Stimulated activated CD8-positive, alpha-beta memory T cell treated with anti-CD3 and anti-CD28 coated beads, Interleukin-7, amount 100 ng/mL, for 48 hours (primary cell): ENCODE data around the gene WRNIP1.
A peak's percentile ranks its signal among the peaks of the same experiment; 100 is the strongest.
"Not testable (repeated sequence)": the region's sequence is repeated elsewhere in the genome, so short reads cannot be mapped to it uniquely, and the experiment has no call there.

Source experiments
- DNase-seq, 2 donors: peaks; one replicate each; pipeline ENCODE4 v3.0.0-alpha.2; 2020; ENCODE audit warnings: low read depth in 1 of 2; ENCODE audit errors: extremely low read depth in 1 of 2

Gene WRNIP1

GRCh38 chr6:2760882-2761842 is 4.0 kb upstream of the WRNIP1 start:
- no peak for DNase-seq

- not testable (repeated sequence) for DNase-seq
Measured at GRCh38 chr6:2762868-2763267, 2.3 kb upstream of the WRNIP1 start.

- no peak for DNase-seq
Measured at GRCh38 chr6:2763345-2763841, 1.8 kb upstream of the WRNIP1 start.

- DNase-seq, result no peak
Measured at GRCh38 chr6:2763876-2764540, 1.2 kb upstream of the WRNIP1 start.

- DNase-seq, result peak in 1 of 2 donors; percentile 16
Measured at GRCh38 chr6:2764610-2765165, 505 bp upstream of the WRNIP1 start.

GRCh38 chr6:2765896-2766766 is 938 bp downstream of the WRNIP1 start:
- DNase-seq, result peak in 1 of 2 donors; percentile 19

GRCh38 chr6:2766767-2767656 is 1.8 kb downstream of the WRNIP1 start:
- no peak for DNase-seq

GRCh38 chr6:2767657-2768524 is 2.7 kb downstream of the WRNIP1 start:
- no peak for DNase-seq

- no peak for DNase-seq
Measured at GRCh38 chr6:2768696-2769095, 3.5 kb downstream of the WRNIP1 start.

- no peak for DNase-seq
Measured at GRCh38 chr6:2770171-2770570, 5.0 kb downstream of the WRNIP1 start.

- DNase-seq, result no peak
Measured at GRCh38 chr6:2771079-2771478, 5.9 kb downstream of the WRNIP1 start.

GRCh38 chr6:2772840-2773239 is 7.6 kb downstream of the WRNIP1 start:
- DNase-seq, result no peak

- DNase-seq, result no peak
Measured at GRCh38 chr6:2773449-2773848, 8.3 kb downstream of the WRNIP1 start.

- no peak for DNase-seq
Measured at GRCh38 chr6:2775003-2775402, 9.8 kb downstream of the WRNIP1 start.

- no peak for DNase-seq
Measured at GRCh38 chr6:2777249-2777648, 12.1 kb downstream of the WRNIP1 start.

- DNase-seq, result no peak
Measured at GRCh38 chr6:2780102-2780737, 15.0 kb downstream of the WRNIP1 start.

GRCh38 chr6:2781685-2782355 is 16.6 kb downstream of the WRNIP1 start:
- DNase-seq, result no peak

- no peak for DNase-seq
Measured at GRCh38 chr6:2782356-2782708, 17.1 kb downstream of the WRNIP1 start.
